Mesenchymal stem cell (in vitro differentiated cells and primary cell): ENCODE results near the gene CA9.
A peak's percentile ranks its signal among the peaks of the same experiment; 100 is the strongest.

ENCODE experiments used
- DNase-seq: peaks from one replicate; pipeline ENCODE4 v3.0.0-alpha.2; 2013
- H2AFZ ChIP-seq: one replicate; pipeline ENCODE4 v1.6.1; 2013; ENCODE audit warnings: low read depth, mild to moderate bottlenecking, control low read depth, inconsistent platforms, low read length, moderate library complexity
- H2AK5ac ChIP-seq: 2 replicates; pipeline ENCODE4 v1.6.1; 2013; ENCODE audit warnings: low read length, moderate library complexity, mild to moderate bottlenecking, inconsistent platforms; ENCODE audit not compliant: severe bottlenecking
- H2BK120ac ChIP-seq: one replicate; pipeline ENCODE4 v1.6.1; 2013; ENCODE audit warnings: low read depth, mild to moderate bottlenecking, inconsistent platforms, low read length, moderate library complexity
- H2BK12ac ChIP-seq, 2 experiments: one replicate each; pipeline ENCODE4 v1.6.1; 2013; ENCODE audit warnings: inconsistent platforms in 2 of 2, low read length in 2 of 2, mild to moderate bottlenecking in 2 of 2, moderate library complexity in 2 of 2, control low read depth in 1 of 2
- H2BK15ac ChIP-seq: one replicate; pipeline ENCODE4 v1.6.1; 2013; ENCODE audit warnings: mild to moderate bottlenecking, low read depth, inconsistent platforms; ENCODE audit not compliant: poor library complexity, severe bottlenecking
- H2BK5ac ChIP-seq: 2 replicates; pipeline ENCODE4 v1.6.1; 2013; ENCODE audit warnings: low read depth, mild to moderate bottlenecking, low read length, control low read depth, inconsistent platforms; ENCODE audit not compliant: poor library complexity, severe bottlenecking
- H3K14ac ChIP-seq, 2 experiments: one replicate each; pipeline ENCODE4 v1.6.1; 2013; ENCODE audit warnings: inconsistent platforms in 2 of 2, low read length in 2 of 2, control low read depth in 1 of 2, mild to moderate bottlenecking in 1 of 2, moderate library complexity in 1 of 2
- H3K18ac ChIP-seq, 2 experiments: one replicate each; pipeline ENCODE4 v1.6.1; 2013; ENCODE audit warnings: inconsistent platforms in 2 of 2, low read length in 2 of 2, control low read depth in 1 of 2, low read depth in 1 of 2, mild to moderate bottlenecking in 1 of 2
- H3K23ac ChIP-seq, 2 experiments: one replicate each; pipeline ENCODE4 v1.6.1; 2013; ENCODE audit warnings: inconsistent platforms in 2 of 2, low read length in 2 of 2, mild to moderate bottlenecking in 2 of 2, moderate library complexity in 2 of 2, control low read depth in 1 of 2
- H3K27ac ChIP-seq: 2 replicates; pipeline ENCODE4 v1.5.1; 2013; ENCODE audit warnings: mild to moderate bottlenecking, moderate library complexity, low read length, control low read depth, inconsistent platforms; ENCODE audit not compliant: poor library complexity, severe bottlenecking
- H3K27me3 ChIP-seq, 2 experiments: 2 replicates each; pipeline versions ENCODE4 v1.6.1 to v1.7.0; 2013; ENCODE audit warnings: low read length in 2 of 2, mild to moderate bottlenecking in 2 of 2, moderate library complexity in 2 of 2, control low read depth in 1 of 2, inconsistent platforms in 1 of 2; ENCODE audit not compliant: control insufficient read depth in 1 of 2, insufficient read depth in 1 of 2
- H3K36me3 ChIP-seq, 2 experiments: 2 replicates each; pipeline versions ENCODE4 v1.6.1 to v1.7.0; 2013; ENCODE audit warnings: low read length in 2 of 2, control low read depth in 1 of 2, inconsistent platforms in 1 of 2, low read depth in 1 of 2, mild to moderate bottlenecking in 1 of 2; ENCODE audit not compliant: insufficient read depth in 2 of 2, control insufficient read depth in 1 of 2
- H3K4ac ChIP-seq, 2 experiments: one replicate each; pipeline ENCODE4 v1.6.1; 2013; ENCODE audit warnings: inconsistent platforms in 2 of 2, low read length in 2 of 2, mild to moderate bottlenecking in 2 of 2, moderate library complexity in 2 of 2, control low read depth in 1 of 2, low read depth in 1 of 2
- H3K4me1 ChIP-seq: 2 replicates; pipeline ENCODE4 v1.6.1; 2013; ENCODE audit warnings: low read depth, low read length, control low read depth; ENCODE audit not compliant: control insufficient read depth, insufficient read depth
- H3K4me2 ChIP-seq: 2 replicates; pipeline ENCODE4 v1.6.1; 2013; ENCODE audit warnings: low read length, mild to moderate bottlenecking, inconsistent platforms; ENCODE audit not compliant: poor library complexity, severe bottlenecking
- H3K4me3 ChIP-seq, 2 experiments: 2 replicates each; pipeline versions ENCODE4 v1.5.1 to v1.7.0; 2013; ENCODE audit warnings: low read length in 2 of 2, mild to moderate bottlenecking in 2 of 2, control low read depth in 1 of 2, low read depth in 1 of 2; ENCODE audit not compliant: insufficient read depth in 1 of 2
- H3K79me1 ChIP-seq: replicated peaks from 2 replicates; pipeline ENCODE4 v1.6.1; 2013; ENCODE audit warnings: mild to moderate bottlenecking, control low read depth, low read length, inconsistent platforms; ENCODE audit not compliant: poor library complexity, severe bottlenecking
- H3K9ac ChIP-seq: 2 replicates; pipeline ENCODE4 v1.7.0; 2013; ENCODE audit warnings: mild to moderate bottlenecking, low read length, moderate library complexity
- H3K9me3 ChIP-seq: 2 replicates; pipeline ENCODE4 v1.7.0; 2013; ENCODE audit warnings: mild to moderate bottlenecking, low read length; ENCODE audit not compliant: control insufficient read depth
- H4K8ac ChIP-seq: one replicate; pipeline ENCODE4 v1.6.1; 2013; ENCODE audit warnings: inconsistent platforms, mild to moderate bottlenecking, low read length, moderate library complexity
- H4K91ac ChIP-seq: one replicate; pipeline ENCODE4 v1.6.1; 2013; ENCODE audit warnings: mild to moderate bottlenecking, low read length, inconsistent platforms
- WGBS: methylation state at CpG from one replicate; pipeline ENCODE4 v1.1.7; 2013; ENCODE audit warnings: mixed read lengths; 5-methylcytosine and 5-hydroxymethylcytosine counted together

The CA9 gene

DNA sequence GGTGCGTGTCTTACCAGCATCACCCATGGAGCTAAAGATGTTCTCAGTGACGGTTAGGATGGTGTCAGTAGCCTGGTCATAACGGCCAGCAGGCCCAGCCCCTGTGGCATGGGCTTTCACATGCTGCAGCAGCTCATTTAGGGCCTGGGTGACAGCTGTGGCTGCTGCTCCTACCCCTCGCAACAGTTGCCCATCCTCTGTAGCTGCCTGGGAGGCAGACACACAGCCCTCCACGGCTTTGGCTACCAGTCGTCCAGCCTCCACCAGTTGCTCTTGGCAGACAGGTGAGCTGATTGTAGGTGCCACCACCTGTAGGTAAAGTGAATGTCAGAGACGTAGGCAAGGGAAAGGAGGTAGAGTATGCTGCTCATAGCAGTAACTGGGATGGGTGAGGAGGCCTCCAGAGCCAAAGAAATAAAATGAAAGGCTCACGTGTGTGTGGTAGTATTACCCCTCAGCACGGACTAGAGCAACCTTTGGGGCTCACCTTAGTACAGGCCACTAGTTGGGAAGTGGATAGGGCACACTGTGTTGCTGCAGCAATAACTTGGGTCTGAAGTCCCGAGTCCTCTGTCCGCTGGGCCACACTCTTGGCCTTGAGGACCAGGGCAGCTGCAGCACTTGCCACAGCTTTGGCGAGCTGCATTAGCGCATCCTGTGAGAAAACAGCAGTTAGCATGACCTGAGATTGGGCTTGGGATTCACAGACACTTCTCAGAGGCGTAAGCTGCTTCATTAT is 43.6 kb downstream of the CA9 start:
- no peak for DNase-seq
- Histone ChIP-seq H2BK15ac (no peak overlapping the region), H3K23ac (no peak overlapping the region), H3K27me3 (no peaks in the 10 kb centered on the region), H3K36me3 (peaks cover 83 to 98% of the 10 kb centered on the region in 2 experiments), H4K8ac (peak overlapping the region; percentile 54), H3K9me3 (no peaks in the 10 kb centered on the region), H3K27ac (no peak overlapping the region), H2BK5ac (no peak overlapping the region), H2AFZ (no peak overlapping the region), H3K4me2 (no peak overlapping the region), H3K4ac (no peak overlapping the region), H3K14ac (no peak overlapping the region), H3K4me3 (no peak overlapping the region), H3K79me1 (peaks cover 61% of the 10 kb centered on the region), H2BK12ac (no peak overlapping the region), H4K91ac (no peak overlapping the region), H3K9ac (no peak overlapping the region), H2BK120ac (no peak overlapping the region), H2AK5ac (no peak overlapping the region), H3K4me1 (peaks cover 7% of the 10 kb centered on the region), H3K18ac (no peak overlapping the region)
- 95% methylated on average over 14 of the region's 14 CpGs for WGBS

DNA sequence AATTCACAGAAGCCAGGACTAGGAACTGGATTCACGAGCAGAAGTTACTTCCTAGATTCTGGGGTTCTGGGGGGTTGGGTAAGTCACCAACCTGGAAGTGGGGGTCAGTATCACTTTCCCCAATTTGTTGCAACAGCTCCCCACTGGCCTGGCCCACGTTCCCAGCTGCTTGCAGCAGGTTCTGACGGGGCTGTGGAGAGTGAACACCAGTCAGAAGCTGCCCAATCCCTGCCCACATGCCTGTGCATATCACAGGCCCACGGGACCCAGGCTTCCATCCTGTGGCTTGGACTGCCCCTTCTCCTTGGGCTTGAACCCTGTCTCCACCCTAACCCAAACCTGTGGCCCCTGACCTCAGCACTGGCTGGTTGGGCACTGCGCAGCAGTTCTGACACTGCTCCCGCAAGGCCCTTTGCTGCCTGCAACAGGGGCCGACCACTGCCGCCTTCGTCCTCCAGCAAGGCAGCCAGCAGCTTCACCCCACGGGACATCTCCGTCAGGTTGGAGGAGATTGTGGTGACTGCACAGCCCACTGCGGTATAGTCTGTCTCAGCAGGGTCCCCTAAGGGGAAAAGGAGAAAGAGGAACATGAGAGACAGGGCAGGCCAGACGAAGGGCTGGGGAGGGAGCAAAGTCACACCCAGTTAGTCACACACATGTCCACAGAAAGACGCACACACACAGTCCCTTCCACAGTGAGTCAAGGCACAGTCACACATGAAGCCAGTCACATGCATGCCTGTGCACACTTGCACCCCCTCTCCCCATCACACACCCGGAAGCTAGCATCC is 45.2 kb downstream of the CA9 start:
- H3K23ac ChIP-seq: no peak overlapping the region
- no peak for DNase-seq
- H3K79me1 ChIP-seq: peaks cover 64% of the 10 kb centered on the region
- WGBS: 96% methylated on average over 15 of the region's 15 CpGs
- no peaks in the 10 kb centered on the region for H3K9me3 ChIP-seq
- H3K9ac ChIP-seq: peak overlapping the region; percentile 45
- H2BK5ac ChIP-seq: no peak overlapping the region
- H2BK15ac ChIP-seq: peak overlapping the region; percentile 12
- no peak overlapping the region for H3K4me2 ChIP-seq
- no peak overlapping the region for H3K27ac ChIP-seq
- H2AK5ac ChIP-seq: no peak overlapping the region
- peaks cover 7% of the 10 kb centered on the region for H3K4me1 ChIP-seq
- no peak overlapping the region for H3K4me3 ChIP-seq
- peak overlapping the region; percentile 38 for H4K8ac ChIP-seq
- H2AFZ ChIP-seq: no peak overlapping the region
- H4K91ac ChIP-seq: no peak overlapping the region
- H2BK12ac ChIP-seq: no peak overlapping the region
- H3K36me3 ChIP-seq: peaks cover 82 to 100% of the 10 kb centered on the region in 2 experiments
- no peak overlapping the region for H3K14ac ChIP-seq
- H3K27me3 ChIP-seq: no peaks in the 10 kb centered on the region
- H3K4ac ChIP-seq: no peak overlapping the region
- no peak overlapping the region for H3K18ac ChIP-seq
- H2BK120ac ChIP-seq: no peak overlapping the region

DNA sequence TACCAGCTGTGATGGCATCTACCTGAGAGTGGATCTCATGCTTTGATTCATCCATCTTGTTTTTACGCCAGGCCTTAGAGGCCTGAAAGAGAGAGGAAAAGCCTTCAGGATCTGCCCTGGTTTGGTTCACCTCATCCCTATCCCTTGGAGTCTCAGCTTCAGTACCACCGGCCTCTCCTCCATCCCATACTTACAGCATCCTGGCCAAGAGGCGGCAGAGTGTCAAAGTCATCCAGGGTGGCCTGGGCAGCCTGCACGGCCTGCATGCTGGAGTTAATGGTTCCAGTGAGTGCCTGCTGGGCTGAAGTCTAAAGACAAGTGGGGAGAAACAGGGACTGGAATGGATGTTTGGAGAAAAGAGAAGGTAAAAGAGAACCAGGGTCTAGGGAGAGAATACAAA is 45.8 kb downstream of the CA9 start:
- H3K27ac ChIP-seq: no peak overlapping the region
- H3K36me3 ChIP-seq: peaks cover 81 to 100% of the 10 kb centered on the region in 2 experiments
- peaks cover 61% of the 10 kb centered on the region for H3K79me1 ChIP-seq
- no peak overlapping the region for H2BK12ac ChIP-seq
- no peak overlapping the region for H2BK5ac ChIP-seq
- H3K4me3 ChIP-seq: no peak overlapping the region
- H2BK120ac ChIP-seq: no peak overlapping the region
- H3K18ac ChIP-seq: no peak overlapping the region
- H3K9ac ChIP-seq: peak overlapping the region; percentile 45
- no peak overlapping the region for H2AK5ac ChIP-seq
- H4K91ac ChIP-seq: no peak overlapping the region
- no peaks in the 10 kb centered on the region for H3K9me3 ChIP-seq
- no peak overlapping the region for H4K8ac ChIP-seq
- no peak for DNase-seq
- H3K4ac ChIP-seq: no peak overlapping the region
- H3K23ac ChIP-seq: no peak overlapping the region
- H3K4me1 ChIP-seq: peaks cover 7% of the 10 kb centered on the region
- H3K4me2 ChIP-seq: no peak overlapping the region
- no peaks in the 10 kb centered on the region for H3K27me3 ChIP-seq
- no peak overlapping the region for H3K14ac ChIP-seq
- H2BK15ac ChIP-seq: peak overlapping the region; percentile 12
- WGBS: 99% methylated on average over 4 of the region's 4 CpGs
- H2AFZ ChIP-seq: no peak overlapping the region

DNA sequence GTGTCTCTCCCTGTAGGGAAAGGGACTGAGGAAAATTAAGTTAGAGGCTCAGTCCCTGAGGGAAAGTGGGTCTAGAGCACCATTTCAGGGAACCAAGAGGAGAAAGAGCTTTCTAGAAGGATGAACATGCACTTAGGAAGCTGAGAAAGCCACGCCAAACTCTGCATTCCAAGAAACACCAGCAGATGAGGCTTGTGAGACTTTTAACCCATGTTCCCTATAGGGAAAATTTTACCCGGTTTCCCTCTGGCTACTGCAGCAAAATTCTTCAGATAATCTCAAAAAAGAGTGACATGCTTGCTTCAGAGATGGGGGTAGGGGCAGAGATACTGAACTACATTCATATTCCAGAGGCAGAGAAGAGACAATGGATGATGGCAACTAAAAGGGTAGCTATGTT is 49.7 kb downstream of the CA9 start:
- Histone ChIP-seq H3K36me3 (peaks cover 60 to 76% of the 10 kb centered on the region in 2 experiments), H2AFZ (no peak overlapping the region), H4K91ac (no peak overlapping the region), H2BK12ac (no peak overlapping the region), H3K23ac (no peak overlapping the region), H3K9ac (no peak overlapping the region), H3K4me3 (no peak overlapping the region), H3K18ac (no peak overlapping the region), H3K4me2 (no peak overlapping the region), H3K79me1 (peaks cover 43% of the 10 kb centered on the region), H2AK5ac (no peak overlapping the region), H2BK15ac (no peak overlapping the region), H2BK5ac (no peak overlapping the region), H3K9me3 (no peaks in the 10 kb centered on the region), H3K27ac (no peak overlapping the region), H3K27me3 (no peaks in the 10 kb centered on the region), H3K14ac (no peak overlapping the region), H2BK120ac (no peak overlapping the region), H4K8ac (no peak overlapping the region), H3K4me1 (peaks cover 12% of the 10 kb centered on the region), H3K4ac (no peak overlapping the region)
- no peak for DNase-seq
- 100% methylated on average over 1 of the region's 2 CpGs for WGBS
